Adrenal gland (tissue), 12 donors: ENCODE results near the gene ATP6V1C2. TPM values are rescaled to one million over a fixed set of nuclear protein-coding genes. Genes with fewer than 3 reads are reported as not detected.

ENCODE experiments used
- DNase-seq, 7 donors: peaks; one replicate each; pipeline ENCODE4 v3.0.0-alpha.2; 2019 to 2020
- H3K27ac ChIP-seq, 5 donors: fragments of 200-600 bp; sonication (generic) in 4 of 5; 1 replicate in 3 of 5; 2 replicates in 2 of 5; pipeline versions ENCODE4 v1.5.1 to v1.8.0; 2016 to 2020; ENCODE audit warnings: mild to moderate bottlenecking in 1 of 5
- H3K27me3 ChIP-seq: fragments of 200-600 bp; 2 replicates; pipeline ENCODE4 v1.8.0; 2021
- H3K36me3 ChIP-seq, 2 donors: fragments of 200-600 bp; replicated peaks in 1 of 2; 1 replicate in 1 of 2; 2 replicates in 1 of 2; pipeline versions ENCODE4 v1.5.1 to v1.8.0; 2018 to 2022
- H3K4me1 ChIP-seq, 2 donors: fragments of 200-600 bp; replicated peaks in 1 of 2; 1 replicate in 1 of 2; 2 replicates in 1 of 2; pipeline versions ENCODE4 v1.5.1 to v1.8.0; 2018 to 2021
- H3K4me3 ChIP-seq, 4 donors: fragments of 200-600 bp; sonication (generic) in 3 of 4; one replicate each; pipeline ENCODE4 v1.5.1; 2016 to 2018
- H3K9me3 ChIP-seq, 3 donors: fragments of 200-600 bp; sonication (generic) in 1 of 3; replicated peaks in 1 of 3; 1 replicate in 2 of 3; 2 replicates in 1 of 3; pipeline versions ENCODE4 v1.5.1 to v1.8.0; 2016 to 2021
- CTCF ChIP-seq, 6 experiments: fragments of 450-650 bp in 4 of 6; fragments of 200-600 bp in 2 of 6; sonication (generic) in 1 of 6; IDR thresholded peaks; 1 replicate in 5 of 6; 2 replicates in 1 of 6; pipeline versions ENCODE4 v1.5.1 to v1.8.0; 2016 to 2021; ENCODE audit warnings: antibody characterized with exemption in 6 of 6, mild to moderate bottlenecking in 2 of 6, moderate library complexity in 1 of 6
- POLR2A ChIP-seq, 2 donors: fragments of 450-650 bp; IDR thresholded peaks; one replicate each; pipeline ENCODE4 v1.6.1; 2017; ENCODE audit warnings: antibody characterized with exemption in 2 of 2, mild to moderate bottlenecking in 2 of 2, moderate library complexity in 1 of 2
- WGBS, 4 donors: extraction: QIAGEN DNeasy Blood & Tissue Kit in 2 of 4; methylation state at CpG; one replicate each; pipeline versions ENCODE4 v1.1.5 to v1.1.7; 2013 to 2017; 5-methylcytosine and 5-hydroxymethylcytosine counted together
- intact Hi-C, 2 donors: fragments of 100-400 bp; cut with DNase I; formaldehyde crosslinking; loops; one replicate each; pipeline versions ENCODE4 v1.14.1 to v1.15.0; 2022 to 2023
- polyA plus RNA-seq, 3 donors: library from polyadenylated mRNA; stranded (reverse); fragments of 200-250 nt in 2 of 3; fragments of 350-450 nt in 1 of 3; fragmentation: Illumina TruSeq in 1 of 3; extraction: RNeasy Lipid Tissue Mini Kit (QIAGEN cat#74804) in 1 of 3; gene quantifications; one replicate each; pipeline ENCODE4 v1.2.3, GENCODE V29; 2013 to 2014
- total RNA-seq, 9 donors: library from RNA; depleted of rRNA in 4 of 9; stranded (reverse); fragments of >200 nt in 4 of 9; fragments of 120-200 nt in 1 of 9; fragmentation: NEBNext Ultra II Directional in 1 of 9; extraction: Animal tissue kit (Norgen Biotek cat#: 25700) in 1 of 9; gene quantifications; one replicate each; pipeline versions ENCODE4 v1.1.0 to v1.2.4, GENCODE V29; 2013 to 2023
- donor health status: healthy with polysubstance abuse.
- donor health status: Bipolar disorder and iron deficiency.
- donor health status: DM: yes; HTN: yes; CAD: no.
- donor health status: DM: no; HTN: no; CAD: no.
- donor health status: DM: no; HTN: no; CAD: no.
- donor health status: DM: yes; HTN: yes; CAD: no.

ATP6V1C2 gene
- total and polyA plus RNA-seq, 12 donors, result 0.14 to 7.7 (median 0.94) TPM; not detected in 1

GRCh38 chr2:10826026-10826425 lies 104.6 kb downstream of the ATP6V1C2 start:
- Histone ChIP-seq H3K4me1 (no peaks in the 10 kb centered on the region), H3K27me3 (peaks cover 4% of the 10 kb centered on the region), H3K9me3 (no peaks in the 10 kb centered on the region), H3K27ac (no peak overlapping the region), H3K36me3 (no peaks in the 10 kb centered on the region), H3K4me3 (no peak overlapping the region)
- intact Hi-C loops, result no loop called here
- TF ChIP-seq POLR2A (IDR thresholded peaks at IDR 0.05), result no peak
- TF ChIP-seq CTCF (IDR thresholded peaks at IDR 0.05), result no peak
- 67 to 71% (median 70%) methylated on average over 8 of the region's 8 CpGs for WGBS, 4 donors
- DNase-seq, result no peak

- intact Hi-C loops, result no loop called here
- H3K4me3 ChIP-seq, result no peak overlapping the region
- DNase-seq, result no peak
- H3K36me3 ChIP-seq, result no peaks in the 10 kb centered on the region
- TF ChIP-seq CTCF (IDR thresholded peaks at IDR 0.05), result no peak
- TF ChIP-seq POLR2A (IDR thresholded peaks at IDR 0.05), result no peak
- H3K27ac ChIP-seq, result no peak overlapping the region
- 80 to 83% (median 81%) methylated on average over 8 of the region's 8 CpGs for WGBS, 4 donors
- H3K9me3 ChIP-seq, result no peaks in the 10 kb centered on the region
- H3K27me3 ChIP-seq, result peaks cover 4% of the 10 kb centered on the region
- H3K4me1 ChIP-seq, result no peaks in the 10 kb centered on the region
These were observed 105.2 kb downstream of the ATP6V1C2 start for GRCh38 chr2:10826625-10827024.

- no peaks in the 10 kb centered on the region for H3K9me3 ChIP-seq
- no peak overlapping the region for H3K27ac ChIP-seq
- H3K36me3 ChIP-seq, result no peaks in the 10 kb centered on the region
- H3K4me3 ChIP-seq, result no peak overlapping the region
- H3K4me1 ChIP-seq, result no peaks in the 10 kb centered on the region
- intact Hi-C loops, result no loop called here
- peaks cover 4% of the 10 kb centered on the region for H3K27me3 ChIP-seq
- no peak for TF ChIP-seq CTCF (IDR thresholded peaks at IDR 0.05)
- no peak for TF ChIP-seq POLR2A (IDR thresholded peaks at IDR 0.05)
- 41 to 80% (median 60%) methylated on average over 3 to 11 of the region's 11 CpGs for WGBS, 4 donors
- DNase-seq, result no peak
These were observed 106.9 kb downstream of the ATP6V1C2 start for GRCh38 chr2:10828346-10828745.

GRCh38 chr2:10829299-10829698 lies 107.9 kb downstream of the ATP6V1C2 start:
- TF ChIP-seq POLR2A (IDR thresholded peaks at IDR 0.05) (no peak), CTCF (IDR thresholded peaks at IDR 0.05) (no peak)
- no peaks in the 10 kb centered on the region for H3K36me3 ChIP-seq
- H3K9me3 ChIP-seq, result no peaks in the 10 kb centered on the region
- no peak overlapping the region for H3K4me3 ChIP-seq
- H3K4me1 ChIP-seq, result no peaks in the 10 kb centered on the region
- intact Hi-C loops, result no loop called here
- DNase-seq, result no peak
- WGBS, 4 donors, result 76 to 89% (median 83%) methylated on average over 3 of the region's 3 CpGs
- peaks cover 4% of the 10 kb centered on the region for H3K27me3 ChIP-seq
- no peak overlapping the region for H3K27ac ChIP-seq
